Neutrophil (primary cell): ENCODE measurements around the gene SLC6A13.

Experiments used
- H3K27ac ChIP-seq: fragments of 200-600 bp; sonication (generic); 2 replicates; pipeline ENCODE4 v1.5.1; 2016; ENCODE audit warnings: mild to moderate bottlenecking, moderate library complexity
- H3K27me3 ChIP-seq: fragments of 200-600 bp; sonication (generic); 2 replicates; pipeline ENCODE4 v1.6.0; 2016; ENCODE audit warnings: mild to moderate bottlenecking
- H3K36me3 ChIP-seq: fragments of 200-600 bp; sonication (generic); 2 replicates; pipeline ENCODE4 v1.5.1; 2017
- H3K4me1 ChIP-seq, 2 experiments: fragments of 200-600 bp in 1 of 2; sonication (generic) in 1 of 2; 1 replicate in 1 of 2; 2 replicates in 1 of 2; pipeline versions ENCODE4 v1.5.1 to v1.6.1; 2013 to 2016; ENCODE audit warnings: low read depth in 1 of 2, low read length in 1 of 2, mild to moderate bottlenecking in 1 of 2, moderate library complexity in 1 of 2; ENCODE audit not compliant: control insufficient read depth in 1 of 2, insufficient read depth in 1 of 2
- H3K4me3 ChIP-seq, 2 experiments: fragments of 200-600 bp in 1 of 2; sonication (generic) in 1 of 2; 1 replicate in 1 of 2; 2 replicates in 1 of 2; pipeline ENCODE4 v1.5.1; 2013 to 2016; ENCODE audit warnings: low read depth in 1 of 2, low read length in 1 of 2, mild to moderate bottlenecking in 1 of 2, moderate library complexity in 1 of 2
- H3K9me3 ChIP-seq: fragments of 200-600 bp; sonication (generic); 2 replicates; pipeline ENCODE4 v1.5.1; 2016
- CTCF ChIP-seq: fragments of 200-600 bp; sonication (generic); IDR thresholded peaks from 2 replicates; pipeline ENCODE4 v1.5.1; 2016; ENCODE audit warnings: antibody characterized with exemption

SLC6A13 gene

GRCh38 chr12:197347-197746 lies 65.3 kb downstream of the SLC6A13 start:
- Histone ChIP-seq H3K27ac (no peak overlapping the region), H3K36me3 (no peaks in the 10 kb centered on the region), H3K4me3 (no peak overlapping the region), H3K9me3 (no peaks in the 10 kb centered on the region), H3K27me3 (peaks cover 45% of the 10 kb centered on the region), H3K4me1 (no peaks in the 10 kb centered on the region)
- TF ChIP-seq CTCF = no peak

- Histone ChIP-seq H3K36me3 (no peaks in the 10 kb centered on the region), H3K27me3 (peaks cover 38% of the 10 kb centered on the region), H3K9me3 (no peaks in the 10 kb centered on the region), H3K27ac (no peak overlapping the region), H3K4me3 (no peak overlapping the region), H3K4me1 (no peaks in the 10 kb centered on the region)
- TF ChIP-seq CTCF = no peak
These were observed 66.2 kb downstream of the SLC6A13 start for GRCh38 chr12:196436-196835.

- Histone ChIP-seq H3K9me3 (no peaks in the 10 kb centered on the region), H3K4me3 (no peak overlapping the region), H3K36me3 (no peaks in the 10 kb centered on the region), H3K27ac (no peak overlapping the region), H3K27me3 (peaks cover 38% of the 10 kb centered on the region), H3K4me1 (no peaks in the 10 kb centered on the region)
- no peak for TF ChIP-seq CTCF
These were observed 66.7 kb downstream of the SLC6A13 start for GRCh38 chr12:195951-196350.

- no peak for TF ChIP-seq CTCF
- no peaks in the 10 kb centered on the region for H3K9me3 ChIP-seq
- H3K4me1 ChIP-seq = no peaks in the 10 kb centered on the region
- no peak overlapping the region for H3K4me3 ChIP-seq
- peaks cover 38% of the 10 kb centered on the region for H3K27me3 ChIP-seq
- no peak overlapping the region for H3K27ac ChIP-seq
- H3K36me3 ChIP-seq = no peaks in the 10 kb centered on the region
These were observed 67.5 kb downstream of the SLC6A13 start for GRCh38 chr12:195156-195555.

- no peaks in the 10 kb centered on the region for H3K36me3 ChIP-seq
- H3K4me1 ChIP-seq = no peaks in the 10 kb centered on the region
- no peaks in the 10 kb centered on the region for H3K9me3 ChIP-seq
- no peak overlapping the region for H3K27ac ChIP-seq
- H3K4me3 ChIP-seq = no peak overlapping the region
- peaks cover 41% of the 10 kb centered on the region for H3K27me3 ChIP-seq
- TF ChIP-seq CTCF = no peak
These were observed 68.4 kb downstream of the SLC6A13 start for GRCh38 chr12:194276-194675.

GRCh38 chr12:193261-193660 lies 69.4 kb downstream of the SLC6A13 start:
- Histone ChIP-seq H3K4me3 (no peak overlapping the region), H3K27me3 (peaks cover 42% of the 10 kb centered on the region), H3K9me3 (no peaks in the 10 kb centered on the region), H3K27ac (no peak overlapping the region), H3K4me1 (peaks cover 0 to 6% of the 10 kb centered on the region in 2 experiments), H3K36me3 (no peaks in the 10 kb centered on the region)
- TF ChIP-seq CTCF = no peak
